Esophagus squamous epithelium (tissue), 4 donors: Measurements from ENCODE around the gene KCNG4.

Experiments used
- POLR2A ChIP-seq, 4 donors: fragments of 450-650 bp; IDR thresholded peaks; one replicate each; pipeline ENCODE4 v1.6.1; 2017; ENCODE audit warnings: antibody characterized with exemption in 4 of 4, mild to moderate bottlenecking in 4 of 4, moderate library complexity in 3 of 4
- TF ChIP-seq, protein P1 (sequence below), 6 experiments: fragments of 450-650 bp in 4 of 6; fragments of 200-600 bp in 2 of 6; sonication (generic) in 2 of 6; IDR thresholded peaks; one replicate each; pipeline ENCODE4 v1.5.1; 2016 to 2019; ENCODE audit warnings: antibody characterized with exemption in 6 of 6, mild to moderate bottlenecking in 4 of 6, moderate library complexity in 4 of 6

DNA sequence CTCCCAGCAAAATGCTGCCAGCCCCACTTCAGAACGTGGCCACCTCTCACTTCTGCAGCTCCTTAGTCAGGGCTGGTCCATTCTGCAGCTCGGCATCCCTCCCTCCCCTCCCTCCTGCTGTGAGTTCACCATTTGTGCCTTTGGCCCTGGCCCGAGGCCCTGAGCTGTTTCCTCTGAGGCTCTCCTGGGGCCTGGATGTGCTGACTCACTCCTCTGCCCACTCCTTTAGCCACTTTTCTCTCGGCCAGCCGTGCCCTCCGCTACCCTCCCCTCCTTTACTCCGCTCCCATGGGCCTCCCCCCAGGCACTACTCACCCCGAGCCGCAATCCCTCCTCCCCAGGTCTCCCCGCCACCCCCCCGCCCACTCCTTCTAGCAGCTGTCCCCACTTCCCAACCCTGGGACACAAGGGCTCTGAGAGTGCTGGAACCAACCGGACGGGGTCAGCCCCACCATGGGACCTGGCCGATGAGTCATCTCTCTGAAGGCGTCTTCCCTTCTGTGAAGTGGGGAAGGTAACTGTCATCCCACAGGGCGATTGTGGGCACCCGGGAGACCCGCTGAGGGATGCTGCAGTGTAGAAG lies 11.5 kb downstream of the KCNG4 start:
- TF ChIP-seq, protein P1, sequence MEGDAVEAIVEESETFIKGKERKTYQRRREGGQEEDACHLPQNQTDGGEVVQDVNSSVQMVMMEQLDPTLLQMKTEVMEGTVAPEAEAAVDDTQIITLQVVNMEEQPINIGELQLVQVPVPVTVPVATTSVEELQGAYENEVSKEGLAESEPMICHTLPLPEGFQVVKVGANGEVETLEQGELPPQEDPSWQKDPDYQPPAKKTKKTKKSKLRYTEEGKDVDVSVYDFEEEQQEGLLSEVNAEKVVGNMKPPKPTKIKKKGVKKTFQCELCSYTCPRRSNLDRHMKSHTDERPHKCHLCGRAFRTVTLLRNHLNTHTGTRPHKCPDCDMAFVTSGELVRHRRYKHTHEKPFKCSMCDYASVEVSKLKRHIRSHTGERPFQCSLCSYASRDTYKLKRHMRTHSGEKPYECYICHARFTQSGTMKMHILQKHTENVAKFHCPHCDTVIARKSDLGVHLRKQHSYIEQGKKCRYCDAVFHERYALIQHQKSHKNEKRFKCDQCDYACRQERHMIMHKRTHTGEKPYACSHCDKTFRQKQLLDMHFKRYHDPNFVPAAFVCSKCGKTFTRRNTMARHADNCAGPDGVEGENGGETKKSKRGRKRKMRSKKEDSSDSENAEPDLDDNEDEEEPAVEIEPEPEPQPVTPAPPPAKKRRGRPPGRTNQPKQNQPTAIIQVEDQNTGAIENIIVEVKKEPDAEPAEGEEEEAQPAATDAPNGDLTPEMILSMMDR (IDR thresholded peaks at IDR 0.05) = no peak
- no peak for TF ChIP-seq POLR2A (IDR thresholded peaks at IDR 0.05)
